Chondrocyte (in vitro differentiated cells): ENCODE data around the gene HYOU1. TPM values are rescaled to one million over a fixed set of nuclear protein-coding genes. Genes with fewer than 3 reads are reported as not detected.

Source experiments
- DNase-seq: peaks from one replicate; pipeline ENCODE4 v3.0.0; 2021; ENCODE audit warnings: mixed read lengths, low spot score
- H3K27ac Mint-ChIP-seq: one replicate; pipeline ENCODE4 v1.8.0; 2021; ENCODE audit warnings: mild to moderate bottlenecking, moderate library complexity, mixed read lengths; ENCODE audit not compliant: unreplicated experiment
- H3K27me3 Mint-ChIP-seq: 2 replicates; pipeline ENCODE4 v1.8.0; 2021; ENCODE audit warnings: low read depth, mixed read lengths
- H3K36me3 Mint-ChIP-seq: 2 replicates; pipeline ENCODE4 v1.8.0; 2021; ENCODE audit warnings: low read depth, mixed read lengths
- H3K4me1 Mint-ChIP-seq: 2 replicates; pipeline ENCODE4 v1.8.0; 2021; ENCODE audit warnings: low read depth, mild to moderate bottlenecking, mixed read lengths
- H3K4me3 Mint-ChIP-seq: one replicate; pipeline ENCODE4 v1.8.0; 2021; ENCODE audit warnings: mild to moderate bottlenecking, moderate library complexity, mixed read lengths; ENCODE audit not compliant: unreplicated experiment
- H3K9me3 Mint-ChIP-seq: 2 replicates; pipeline ENCODE4 v1.8.0; 2021; ENCODE audit warnings: low read depth, mixed read lengths
- CTCF ChIP-seq: fragments of 200-600 bp; sonication (generic); IDR thresholded peaks from 2 replicates; pipeline ENCODE4 v1.5.0; 2021; ENCODE audit warnings: antibody characterized with exemption, mild to moderate bottlenecking, moderate library complexity
- total RNA-seq: library from RNA; stranded (reverse); gene quantifications from 3 replicates; pipeline ENCODE4 v1.2.1, GENCODE V29; 2021

HYOU1 gene
- total RNA-seq, 1 donor from 2014 or later, result 214 TPM

GRCh38 chr11:119049081-119049480 lies 7.9 kb downstream of the HYOU1 start:
- Mint-ChIP-seq H3K27ac (no peak overlapping the region), H3K9me3 (no peaks in the 10 kb centered on the region), H3K36me3 (peaks cover 56% of the 10 kb centered on the region), H3K4me1 (no peaks in the 10 kb centered on the region), H3K27me3 (no peaks in the 10 kb centered on the region), H3K4me3 (no peak overlapping the region)
- no peak for DNase-seq
- no peak for TF ChIP-seq CTCF

GRCh38 chr11:119048644-119049043 lies 8.4 kb downstream of the HYOU1 start:
- H3K9me3 Mint-ChIP-seq, result no peaks in the 10 kb centered on the region
- no peaks in the 10 kb centered on the region for H3K27me3 Mint-ChIP-seq
- no peaks in the 10 kb centered on the region for H3K4me1 Mint-ChIP-seq
- no peak overlapping the region for H3K27ac Mint-ChIP-seq
- no peak for DNase-seq
- no peak overlapping the region for H3K4me3 Mint-ChIP-seq
- peaks cover 52% of the 10 kb centered on the region for H3K36me3 Mint-ChIP-seq
- TF ChIP-seq CTCF, result no peak

- H3K27ac Mint-ChIP-seq, result no peak overlapping the region
- H3K4me1 Mint-ChIP-seq, result no peaks in the 10 kb centered on the region
- no peaks in the 10 kb centered on the region for H3K9me3 Mint-ChIP-seq
- DNase-seq, result no peak
- peaks cover 41% of the 10 kb centered on the region for H3K36me3 Mint-ChIP-seq
- TF ChIP-seq CTCF, result no peak
- H3K27me3 Mint-ChIP-seq, result no peaks in the 10 kb centered on the region
- no peak overlapping the region for H3K4me3 Mint-ChIP-seq
Observed at GRCh38 chr11:119047205-119047604, 9.8 kb downstream of the HYOU1 start.

- Mint-ChIP-seq H3K4me3 (no peak overlapping the region), H3K9me3 (no peaks in the 10 kb centered on the region), H3K36me3 (peaks cover 39% of the 10 kb centered on the region), H3K4me1 (peaks cover 5% of the 10 kb centered on the region), H3K27me3 (no peaks in the 10 kb centered on the region), H3K27ac (no peak overlapping the region)
- DNase-seq, result no peak
- no peak for TF ChIP-seq CTCF
Observed at GRCh38 chr11:119046489-119046888, 10.5 kb downstream of the HYOU1 start.

- Mint-ChIP-seq H3K27me3 (no peaks in the 10 kb centered on the region), H3K9me3 (no peaks in the 10 kb centered on the region), H3K36me3 (peaks cover 30% of the 10 kb centered on the region), H3K27ac (no peak overlapping the region), H3K4me1 (peaks cover 5% of the 10 kb centered on the region), H3K4me3 (no peak overlapping the region)
- TF ChIP-seq CTCF, result peak; percentile 33
- DNase-seq, result no peak
Observed at GRCh38 chr11:119044708-119045107, 12.3 kb downstream of the HYOU1 start.
